HEK293 (cell line): ENCODE measurements around the gene GALNT10.
A peak's percentile ranks its signal among the peaks of the same experiment; 100 is the strongest.

ENCODE experiments used
- CTCF ChIA-PET: fragments of 350-600 bp; formaldehyde crosslinking; extraction: SDS; loops from one replicate; lab custom pipeline; 2021; ENCODE audit warnings: antibody characterized with exemption; lab: Yijun Ruan, JAX
- POLR2A ChIA-PET: fragments of 300-600 bp; formaldehyde crosslinking; extraction: SDS; loops from one replicate; lab custom pipeline; 2020; ENCODE audit warnings: antibody characterized with exemption, inconsistent platforms; lab: Yijun Ruan, JAX
- H3K27ac ChIP-seq: fragments of 200-500 bp; sonication (Bioruptor generic); 2 replicates; pipeline ENCODE4 v1.5.1; 2014; ENCODE audit warnings: low read depth, low read length, control low read depth, inconsistent platforms; ENCODE audit errors: extremely low read depth
- H3K36me3 ChIP-seq, 2 experiments: fragments of 200-500 bp in 1 of 2; sonication (Bioruptor generic) in 1 of 2; 1 replicate in 1 of 2; 2 replicates in 1 of 2; pipeline ENCODE4 v1.5.1; 2014 to 2017; ENCODE audit warnings: inconsistent platforms in 2 of 2, low read length in 2 of 2; ENCODE audit not compliant: control insufficient read depth in 2 of 2, insufficient read depth in 1 of 2
- H3K4me1 ChIP-seq: fragments of 200-500 bp; sonication (Bioruptor generic); 2 replicates; pipeline ENCODE4 v1.5.1; 2014; ENCODE audit warnings: mild to moderate bottlenecking, low read length, inconsistent platforms; ENCODE audit not compliant: control insufficient read depth, insufficient read depth
- H3K4me3 ChIP-seq: 2 replicates; pipeline ENCODE4 v1.5.1; 2011; ENCODE audit warnings: low read depth, mild to moderate bottlenecking, control low read depth, low read length, moderate library complexity
- H3K9me3 ChIP-seq: fragments of 200-500 bp; sonication (Bioruptor generic); 2 replicates; pipeline ENCODE4 v1.5.1; 2014; ENCODE audit warnings: low read depth, low read length, inconsistent platforms; ENCODE audit not compliant: control insufficient read depth, insufficient read depth
- ATF2 ChIP-seq: fragments of 450-650 bp; formaldehyde crosslinking; IDR thresholded peaks from 2 replicates; pipeline ENCODE4 v1.5.1; 2016; ENCODE audit warnings: missing biosample characterization, missing genetic modification characterization, low read depth
- BCL11A ChIP-seq: fragments of 450-650 bp; formaldehyde crosslinking; IDR thresholded peaks from 2 replicates; pipeline ENCODE4 v1.5.1; 2016; ENCODE audit warnings: low read depth, missing biosample characterization, missing genetic modification characterization
- PRDM4 ChIP-seq: fragments of 450-650 bp; formaldehyde crosslinking; IDR thresholded peaks from 2 replicates; pipeline ENCODE4 v1.5.1; 2017; ENCODE audit warnings: missing biosample characterization, missing genetic modification characterization
- TSHZ1 ChIP-seq: fragments of 450-650 bp; formaldehyde crosslinking; IDR thresholded peaks from 2 replicates; pipeline ENCODE4 v1.5.1; 2016; ENCODE audit warnings: missing biosample characterization, missing genetic modification characterization, borderline replicate concordance
- ZBTB44 ChIP-seq: fragments of 450-650 bp; IDR thresholded peaks from 2 replicates; pipeline ENCODE4 v1.5.1; 2018; ENCODE audit warnings: missing biosample characterization, mild to moderate bottlenecking, missing genetic modification characterization
- ZNF391 ChIP-seq: fragments of 450-650 bp; formaldehyde crosslinking; IDR thresholded peaks from 2 replicates; pipeline ENCODE4 v1.5.1; 2016; ENCODE audit warnings: low read depth, missing biosample characterization, missing genetic modification characterization, borderline replicate concordance
- ZNF433 ChIP-seq: fragments of 450-650 bp; formaldehyde crosslinking; IDR thresholded peaks from 2 replicates; pipeline ENCODE4 v1.5.1; 2016; ENCODE audit warnings: missing biosample characterization, missing genetic modification characterization, low read depth
- TF ChIP-seq, protein P1 (sequence below): fragments of 450-650 bp; formaldehyde crosslinking; IDR thresholded peaks from 2 replicates; pipeline ENCODE4 v1.5.1; 2016; ENCODE audit warnings: missing biosample characterization, missing genetic modification characterization
- TF ChIP-seq, protein P2 (sequence below): fragments of 450-650 bp; formaldehyde crosslinking; IDR thresholded peaks from 2 replicates; pipeline ENCODE4 v1.5.1; 2016; ENCODE audit warnings: missing biosample characterization, missing genetic modification characterization
- TF ChIP-seq, protein P3 (sequence below): fragments of 450-650 bp; formaldehyde crosslinking; IDR thresholded peaks from 2 replicates; pipeline ENCODE4 v1.5.1; 2016; ENCODE audit warnings: missing biosample characterization, missing genetic modification characterization

The GALNT10 gene

DNA sequence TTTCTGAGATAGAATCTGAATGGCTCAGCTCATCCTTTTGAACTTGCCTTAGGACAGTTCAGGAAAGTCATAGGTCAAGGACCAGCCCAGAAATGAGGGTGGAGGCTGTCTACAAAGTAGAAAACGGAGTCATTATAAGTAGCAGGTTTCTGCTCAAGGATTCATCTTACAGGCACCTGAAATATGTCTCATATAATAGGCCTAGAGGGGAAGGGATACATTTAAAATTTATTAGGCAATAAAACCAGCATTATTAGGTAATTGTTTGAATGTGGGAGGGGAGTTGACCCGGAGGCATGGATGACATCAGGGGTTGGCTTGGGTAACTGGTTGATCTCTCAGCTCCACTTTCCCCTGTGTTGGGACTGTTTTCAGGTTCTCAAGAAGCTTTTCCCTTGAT, 11.9 kb upstream of the GALNT10 start:
- H3K4me1 ChIP-seq, result peaks cover 3% of the 10 kb centered on the region
- H3K27ac ChIP-seq, result no peak overlapping the region
- ChIA-PET POLR2A (no interaction called here), CTCF (interaction anchor here (0.6 to 12.7 kb wide), 6 partner anchors 11 to 1645 kb away, joined by 3 to 143 read pairs (median 6); no protein-coding TSS in a partner anchor)
- no peak overlapping the region for H3K4me3 ChIP-seq
- no peaks in the 10 kb centered on the region for H3K36me3 ChIP-seq
- no peaks in the 10 kb centered on the region for H3K9me3 ChIP-seq
- TF ChIP-seq, protein P1, sequence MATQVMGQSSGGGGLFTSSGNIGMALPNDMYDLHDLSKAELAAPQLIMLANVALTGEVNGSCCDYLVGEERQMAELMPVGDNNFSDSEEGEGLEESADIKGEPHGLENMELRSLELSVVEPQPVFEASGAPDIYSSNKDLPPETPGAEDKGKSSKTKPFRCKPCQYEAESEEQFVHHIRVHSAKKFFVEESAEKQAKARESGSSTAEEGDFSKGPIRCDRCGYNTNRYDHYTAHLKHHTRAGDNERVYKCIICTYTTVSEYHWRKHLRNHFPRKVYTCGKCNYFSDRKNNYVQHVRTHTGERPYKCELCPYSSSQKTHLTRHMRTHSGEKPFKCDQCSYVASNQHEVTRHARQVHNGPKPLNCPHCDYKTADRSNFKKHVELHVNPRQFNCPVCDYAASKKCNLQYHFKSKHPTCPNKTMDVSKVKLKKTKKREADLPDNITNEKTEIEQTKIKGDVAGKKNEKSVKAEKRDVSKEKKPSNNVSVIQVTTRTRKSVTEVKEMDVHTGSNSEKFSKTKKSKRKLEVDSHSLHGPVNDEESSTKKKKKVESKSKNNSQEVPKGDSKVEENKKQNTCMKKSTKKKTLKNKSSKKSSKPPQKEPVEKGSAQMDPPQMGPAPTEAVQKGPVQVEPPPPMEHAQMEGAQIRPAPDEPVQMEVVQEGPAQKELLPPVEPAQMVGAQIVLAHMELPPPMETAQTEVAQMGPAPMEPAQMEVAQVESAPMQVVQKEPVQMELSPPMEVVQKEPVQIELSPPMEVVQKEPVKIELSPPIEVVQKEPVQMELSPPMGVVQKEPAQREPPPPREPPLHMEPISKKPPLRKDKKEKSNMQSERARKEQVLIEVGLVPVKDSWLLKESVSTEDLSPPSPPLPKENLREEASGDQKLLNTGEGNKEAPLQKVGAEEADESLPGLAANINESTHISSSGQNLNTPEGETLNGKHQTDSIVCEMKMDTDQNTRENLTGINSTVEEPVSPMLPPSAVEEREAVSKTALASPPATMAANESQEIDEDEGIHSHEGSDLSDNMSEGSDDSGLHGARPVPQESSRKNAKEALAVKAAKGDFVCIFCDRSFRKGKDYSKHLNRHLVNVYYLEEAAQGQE (tag by site-specific recombination), result no peak
- TF ChIP-seq PRDM4 (tag by site-specific recombination) (peak; percentile 6; the same call in 1 of the 2 replicates), ZBTB44 (tag by site-specific recombination) (no peak), ATF2 (tag by site-specific recombination) (peak; percentile 64; the same call in 1 of the 2 replicates), ZNF433 (tag by site-specific recombination) (no peak), TSHZ1 (tag by site-specific recombination) (no peak), ZNF391 (tag by site-specific recombination) (no peak), BCL11A (tag by site-specific recombination) (no peak)
- TF ChIP-seq, protein P2, sequence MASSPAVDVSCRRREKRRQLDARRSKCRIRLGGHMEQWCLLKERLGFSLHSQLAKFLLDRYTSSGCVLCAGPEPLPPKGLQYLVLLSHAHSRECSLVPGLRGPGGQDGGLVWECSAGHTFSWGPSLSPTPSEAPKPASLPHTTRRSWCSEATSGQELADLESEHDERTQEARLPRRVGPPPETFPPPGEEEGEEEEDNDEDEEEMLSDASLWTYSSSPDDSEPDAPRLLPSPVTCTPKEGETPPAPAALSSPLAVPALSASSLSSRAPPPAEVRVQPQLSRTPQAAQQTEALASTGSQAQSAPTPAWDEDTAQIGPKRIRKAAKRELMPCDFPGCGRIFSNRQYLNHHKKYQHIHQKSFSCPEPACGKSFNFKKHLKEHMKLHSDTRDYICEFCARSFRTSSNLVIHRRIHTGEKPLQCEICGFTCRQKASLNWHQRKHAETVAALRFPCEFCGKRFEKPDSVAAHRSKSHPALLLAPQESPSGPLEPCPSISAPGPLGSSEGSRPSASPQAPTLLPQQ, result 0 out of 2 replicates have a peak, but pooled peaks have one; percentile 22
- TF ChIP-seq, protein P3, sequence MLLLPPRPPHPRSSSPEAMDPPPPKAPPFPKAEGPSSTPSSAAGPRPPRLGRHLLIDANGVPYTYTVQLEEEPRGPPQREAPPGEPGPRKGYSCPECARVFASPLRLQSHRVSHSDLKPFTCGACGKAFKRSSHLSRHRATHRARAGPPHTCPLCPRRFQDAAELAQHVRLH (tag by site-specific recombination), result no peak
